ENCODE data around the gene SUMO3.

The SUMO3 gene

GRCh38 chr21:44759628-44760285 is 58.1 kb downstream of the SUMO3 start:
- no peaks in the 10 kb centered on the region for H3K79me2 ChIP-seq (ENCODE audit: control insufficient read depth, insufficient read depth, low read length)
- no peak overlapping the region for H2BK120ac ChIP-seq (ENCODE audit: low read depth, low read length)
- H2BK5ac ChIP-seq (ENCODE audit: low read length) = no peak overlapping the region
- DNase-seq = no peak
- no peak overlapping the region for H3K9ac ChIP-seq (ENCODE audit: low read length)
- H3K23ac ChIP-seq (ENCODE audit: low read length) = no peak overlapping the region
- no peak overlapping the region for H3K27ac ChIP-seq (ENCODE audit: low read depth, low read length)
- no peak overlapping the region for H4K8ac ChIP-seq (ENCODE audit: low read depth, low read length)
- H4K5ac ChIP-seq (ENCODE audit: low read length) = no peak overlapping the region
- no peaks in the 10 kb centered on the region for H3K4me1 ChIP-seq (ENCODE audit: control insufficient read depth, low read depth, low read length)
- H2AK5ac ChIP-seq (ENCODE audit: low read length) = no peak overlapping the region
- H3K18ac ChIP-seq (ENCODE audit: low read length) = no peak overlapping the region
- H3K36me3 ChIP-seq (ENCODE audit: control insufficient read depth, insufficient read depth, low read length) = no peaks in the 10 kb centered on the region
- no peak overlapping the region for H3K4me2 ChIP-seq (ENCODE audit: low read length)
- H3K56ac ChIP-seq (ENCODE audit: low read length) = no peak overlapping the region
- no peak overlapping the region for H3K4ac ChIP-seq (ENCODE audit: low read depth, low read length)
- no peaks in the 10 kb centered on the region for H3K79me1 ChIP-seq (ENCODE audit: low read length)
- no peaks in the 10 kb centered on the region for H3K27me3 ChIP-seq (ENCODE audit: insufficient read depth, low read length, poor library complexity)
- no CpG with 5 or more reads among the region's 22 CpGs for WGBS (ENCODE audit: extremely low coverage, insufficient coverage, low lambda C conversion rate)
- no peak overlapping the region for H2BK15ac ChIP-seq (replicated peaks; ENCODE audit: low read depth)
- H3K4me3 ChIP-seq (ENCODE audit: low read length) = no peak overlapping the region

GRCh38 chr21:44758781-44759627 is 58.9 kb downstream of the SUMO3 start:
- Histone ChIP-seq H3K4me3 (ENCODE audit: low read length) (no peak overlapping the region), H3K56ac (ENCODE audit: low read length) (no peak overlapping the region), H2BK120ac (ENCODE audit: low read depth, low read length) (no peak overlapping the region), H2AK5ac (ENCODE audit: low read length) (no peak overlapping the region), H3K9ac (ENCODE audit: low read length) (no peak overlapping the region), H4K8ac (ENCODE audit: low read depth, low read length) (no peak overlapping the region), H3K36me3 (ENCODE audit: control insufficient read depth, insufficient read depth, low read length) (no peaks in the 10 kb centered on the region), H3K79me1 (ENCODE audit: low read length) (no peaks in the 10 kb centered on the region), H3K27me3 (ENCODE audit: insufficient read depth, low read length, poor library complexity) (no peaks in the 10 kb centered on the region), H3K4ac (ENCODE audit: low read depth, low read length) (no peak overlapping the region), H2BK15ac (replicated peaks; ENCODE audit: low read depth) (no peak overlapping the region), H4K5ac (ENCODE audit: low read length) (no peak overlapping the region), H3K23ac (ENCODE audit: low read length) (no peak overlapping the region), H3K18ac (ENCODE audit: low read length) (no peak overlapping the region), H3K4me2 (ENCODE audit: low read length) (no peak overlapping the region), H3K27ac (ENCODE audit: low read depth, low read length) (no peak overlapping the region), H3K79me2 (ENCODE audit: control insufficient read depth, insufficient read depth, low read length) (no peaks in the 10 kb centered on the region), H3K4me1 (ENCODE audit: control insufficient read depth, low read depth, low read length) (no peaks in the 10 kb centered on the region), H2BK5ac (ENCODE audit: low read length) (no peak overlapping the region)
- no CpG with 5 or more reads among the region's 26 CpGs for WGBS (ENCODE audit: extremely low coverage, insufficient coverage, low lambda C conversion rate)
- no peak for DNase-seq

GRCh38 chr21:44758141-44758561 is 59.7 kb downstream of the SUMO3 start:
- Histone ChIP-seq H3K79me1 (ENCODE audit: low read length) (no peaks in the 10 kb centered on the region), H3K9ac (ENCODE audit: low read length) (no peak overlapping the region), H3K4ac (ENCODE audit: low read depth, low read length) (no peak overlapping the region), H3K27me3 (ENCODE audit: insufficient read depth, low read length, poor library complexity) (no peaks in the 10 kb centered on the region), H3K56ac (ENCODE audit: low read length) (no peak overlapping the region), H3K27ac (ENCODE audit: low read depth, low read length) (no peak overlapping the region), H3K4me1 (ENCODE audit: control insufficient read depth, low read depth, low read length) (no peaks in the 10 kb centered on the region), H2BK5ac (ENCODE audit: low read length) (no peak overlapping the region), H3K23ac (ENCODE audit: low read length) (no peak overlapping the region), H2BK120ac (ENCODE audit: low read depth, low read length) (no peak overlapping the region), H3K4me2 (ENCODE audit: low read length) (no peak overlapping the region), H4K5ac (ENCODE audit: low read length) (no peak overlapping the region), H2BK15ac (replicated peaks; ENCODE audit: low read depth) (no peak overlapping the region), H3K4me3 (ENCODE audit: low read length) (no peak overlapping the region), H3K79me2 (ENCODE audit: control insufficient read depth, insufficient read depth, low read length) (no peaks in the 10 kb centered on the region), H3K36me3 (ENCODE audit: control insufficient read depth, insufficient read depth, low read length) (no peaks in the 10 kb centered on the region), H3K18ac (ENCODE audit: low read length) (no peak overlapping the region), H4K8ac (ENCODE audit: low read depth, low read length) (no peak overlapping the region), H2AK5ac (ENCODE audit: low read length) (no peak overlapping the region)
- WGBS (ENCODE audit: extremely low coverage, insufficient coverage, low lambda C conversion rate) = no CpG with 5 or more reads among the region's 8 CpGs
- no peak for DNase-seq

GRCh38 chr21:44757731-44758130 is 60.1 kb downstream of the SUMO3 start:
- Histone ChIP-seq H2AK5ac (ENCODE audit: low read length) (no peak overlapping the region), H2BK120ac (ENCODE audit: low read depth, low read length) (no peak overlapping the region), H3K4me3 (ENCODE audit: low read length) (no peak overlapping the region), H4K5ac (ENCODE audit: low read length) (no peak overlapping the region), H3K36me3 (ENCODE audit: control insufficient read depth, insufficient read depth, low read length) (no peaks in the 10 kb centered on the region), H3K27me3 (ENCODE audit: insufficient read depth, low read length, poor library complexity) (no peaks in the 10 kb centered on the region), H2BK5ac (ENCODE audit: low read length) (no peak overlapping the region), H2BK15ac (replicated peaks; ENCODE audit: low read depth) (no peak overlapping the region), H3K27ac (ENCODE audit: low read depth, low read length) (no peak overlapping the region), H3K18ac (ENCODE audit: low read length) (no peak overlapping the region), H4K8ac (ENCODE audit: low read depth, low read length) (no peak overlapping the region), H3K79me2 (ENCODE audit: control insufficient read depth, insufficient read depth, low read length) (no peaks in the 10 kb centered on the region), H3K4ac (ENCODE audit: low read depth, low read length) (no peak overlapping the region), H3K4me1 (ENCODE audit: control insufficient read depth, low read depth, low read length) (peaks cover 2% of the 10 kb centered on the region), H3K23ac (ENCODE audit: low read length) (no peak overlapping the region), H3K4me2 (ENCODE audit: low read length) (no peak overlapping the region), H3K79me1 (ENCODE audit: low read length) (no peaks in the 10 kb centered on the region), H3K9ac (ENCODE audit: low read length) (no peak overlapping the region), H3K56ac (ENCODE audit: low read length) (no peak overlapping the region)
- DNase-seq = no peak
- WGBS (ENCODE audit: extremely low coverage, insufficient coverage, low lambda C conversion rate) = no CpG with 5 or more reads among the region's 6 CpGs

GRCh38 chr21:44756423-44757185 is 61.3 kb downstream of the SUMO3 start:
- H3K4me2 ChIP-seq (ENCODE audit: low read length) = no peak overlapping the region
- no peaks in the 10 kb centered on the region for H3K79me1 ChIP-seq (ENCODE audit: low read length)
- peaks cover 4% of the 10 kb centered on the region for H3K4me1 ChIP-seq (ENCODE audit: control insufficient read depth, low read depth, low read length)
- H3K18ac ChIP-seq (ENCODE audit: low read length) = no peak overlapping the region
- H2AK5ac ChIP-seq (ENCODE audit: low read length) = no peak overlapping the region
- H3K23ac ChIP-seq (ENCODE audit: low read length) = no peak overlapping the region
- H3K9ac ChIP-seq (ENCODE audit: low read length) = no peak overlapping the region
- H3K4me3 ChIP-seq (ENCODE audit: low read length) = no peak overlapping the region
- no peak overlapping the region for H3K56ac ChIP-seq (ENCODE audit: low read length)
- H3K36me3 ChIP-seq (ENCODE audit: control insufficient read depth, insufficient read depth, low read length) = no peaks in the 10 kb centered on the region
- no CpG with 5 or more reads among the region's 23 CpGs for WGBS (ENCODE audit: extremely low coverage, insufficient coverage, low lambda C conversion rate)
- H3K27ac ChIP-seq (ENCODE audit: low read depth, low read length) = no peak overlapping the region
- no peak overlapping the region for H3K4ac ChIP-seq (ENCODE audit: low read depth, low read length)
- no peak overlapping the region for H4K8ac ChIP-seq (ENCODE audit: low read depth, low read length)
- H4K5ac ChIP-seq (ENCODE audit: low read length) = no peak overlapping the region
- no peak overlapping the region for H2BK5ac ChIP-seq (ENCODE audit: low read length)
- no peak for DNase-seq
- no peak overlapping the region for H2BK15ac ChIP-seq (replicated peaks; ENCODE audit: low read depth)
- no peak overlapping the region for H2BK120ac ChIP-seq (ENCODE audit: low read depth, low read length)
- H3K27me3 ChIP-seq (ENCODE audit: insufficient read depth, low read length, poor library complexity) = no peaks in the 10 kb centered on the region
- no peaks in the 10 kb centered on the region for H3K79me2 ChIP-seq (ENCODE audit: control insufficient read depth, insufficient read depth, low read length)

All from mesendoderm (in vitro differentiated cells).